GM19372 (cell line): ENCODE results near the gene NOCT.
"Not testable (repeated sequence)": the region's sequence is repeated elsewhere in the genome, so short reads cannot be mapped to it uniquely, and the experiment has no call there.

ENCODE experiments used
- ATAC-seq: cut with Tn5 transposase; IDR thresholded peaks from one replicate; pipeline ENCODE4 v1.9.1; 2021; ENCODE audit warnings: mild to moderate bottlenecking, low read depth, moderate library complexity; ENCODE audit not compliant: unreplicated experiment

The NOCT gene

DNA sequence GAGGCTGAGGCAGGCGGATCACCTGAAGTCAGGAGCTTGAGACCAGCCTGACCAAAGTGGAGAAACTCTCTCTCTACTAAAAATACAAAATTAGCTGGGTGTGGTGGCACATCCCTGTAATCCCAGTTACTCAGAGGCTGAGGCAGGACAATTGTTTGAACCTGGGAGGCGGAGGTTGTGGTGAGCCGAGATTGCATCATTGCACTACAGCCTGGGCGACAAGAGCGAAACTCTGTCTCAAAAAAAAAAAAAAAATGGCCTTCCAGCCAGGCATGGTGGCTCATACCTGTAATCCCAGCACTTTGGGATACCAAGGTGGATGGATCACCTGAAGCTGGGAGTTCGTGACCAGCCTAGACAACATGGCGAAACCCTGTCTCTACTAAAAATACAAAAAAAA, 7.3 kb upstream of the NOCT start:
- not testable (repeated sequence) for ATAC-seq

GRCh38 chr4:139009702-139010101, 5.9 kb upstream of the NOCT start:
- ATAC-seq = no peak

DNA sequence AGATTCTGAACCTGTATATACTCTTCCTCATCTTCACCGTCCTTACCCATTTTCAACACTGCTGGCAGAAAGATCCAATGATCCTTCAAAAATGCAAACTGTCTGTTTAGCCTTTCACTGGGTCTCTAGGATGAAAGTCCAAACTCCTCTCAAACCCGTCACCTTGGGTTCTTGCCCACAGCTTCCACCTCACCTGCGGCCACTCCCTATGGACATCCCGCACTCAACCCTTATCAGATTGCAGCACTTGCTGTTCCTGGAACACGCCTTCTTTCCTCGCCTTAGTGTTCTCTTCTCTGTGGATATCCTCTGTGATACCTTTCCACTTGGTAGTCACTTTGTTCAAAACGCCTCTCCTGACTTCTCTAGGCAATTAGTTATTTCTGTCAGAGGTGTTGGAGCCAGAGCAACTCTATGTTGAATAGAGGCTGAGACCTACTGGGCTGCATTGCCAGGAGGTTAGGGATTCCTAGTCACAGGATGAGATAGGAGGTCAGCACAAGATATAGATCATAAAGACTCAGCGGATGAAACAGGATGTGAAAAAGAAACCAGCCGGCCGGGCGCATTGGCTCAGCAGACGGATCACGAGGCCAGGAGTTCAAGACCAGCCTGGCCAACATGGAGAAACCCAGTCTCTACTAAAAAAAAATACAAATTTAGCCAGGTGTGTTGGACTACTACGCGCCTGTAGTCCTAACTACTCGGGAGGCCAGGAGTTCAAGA, 4.2 kb upstream of the NOCT start:
- no peak for ATAC-seq

GRCh38 chr4:139014371-139015268, 961 bp upstream of the NOCT start:
- ATAC-seq = peak; percentile 4

DNA sequence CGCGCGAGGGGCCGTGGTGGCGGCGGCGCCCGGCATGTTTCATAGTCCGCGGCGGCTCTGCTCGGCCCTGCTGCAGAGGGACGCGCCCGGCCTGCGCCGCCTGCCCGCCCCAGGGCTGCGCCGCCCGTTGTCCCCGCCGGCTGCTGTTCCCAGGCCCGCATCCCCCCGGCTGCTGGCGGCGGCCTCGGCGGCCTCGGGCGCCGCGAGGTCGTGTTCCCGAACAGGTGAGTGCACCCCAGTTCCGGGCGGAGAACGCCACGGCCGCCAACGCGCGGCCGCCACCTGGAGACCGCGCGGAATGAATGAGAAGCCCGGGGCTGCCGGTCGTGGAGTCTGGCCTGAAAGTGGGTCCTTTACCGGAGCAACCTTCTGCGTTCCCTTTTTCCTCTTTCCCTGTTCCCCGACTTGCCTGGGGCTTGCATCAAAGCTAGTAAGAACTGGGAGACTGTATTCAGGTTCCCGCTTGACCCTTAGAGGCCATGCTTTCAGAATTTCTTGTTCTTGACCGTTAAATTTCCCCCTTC, 429 bp downstream of the NOCT start:
- peak; percentile 45 for ATAC-seq

GRCh38 chr4:139017861-139018260, 2.3 kb downstream of the NOCT start:
- ATAC-seq = no peak

- no peak for ATAC-seq
Measured at GRCh38 chr4:139018501-139018900, 2.9 kb downstream of the NOCT start.

GRCh38 chr4:139018971-139019758, 3.6 kb downstream of the NOCT start:
- no peak for ATAC-seq

DNA sequence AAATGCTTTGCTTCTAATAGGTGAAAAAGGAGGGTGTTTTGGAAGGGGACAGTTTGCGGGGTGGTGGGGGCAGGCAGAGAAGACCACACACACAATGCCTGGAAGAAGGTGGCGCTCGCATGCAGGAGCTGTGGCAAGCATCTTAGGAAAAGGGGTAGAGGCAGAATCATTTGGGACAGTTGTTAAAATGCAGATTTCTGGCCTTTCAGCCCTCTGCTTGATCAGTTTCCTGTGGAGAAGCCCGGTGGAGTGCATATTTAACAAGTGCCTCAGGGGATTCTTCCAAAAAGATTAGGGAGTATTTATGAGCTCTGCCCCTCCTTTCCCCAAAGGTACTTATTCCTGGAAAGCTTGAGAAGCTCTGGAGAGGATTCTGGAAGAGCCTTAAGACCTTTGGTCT, 4.8 kb downstream of the NOCT start:
- ATAC-seq = no peak

DNA sequence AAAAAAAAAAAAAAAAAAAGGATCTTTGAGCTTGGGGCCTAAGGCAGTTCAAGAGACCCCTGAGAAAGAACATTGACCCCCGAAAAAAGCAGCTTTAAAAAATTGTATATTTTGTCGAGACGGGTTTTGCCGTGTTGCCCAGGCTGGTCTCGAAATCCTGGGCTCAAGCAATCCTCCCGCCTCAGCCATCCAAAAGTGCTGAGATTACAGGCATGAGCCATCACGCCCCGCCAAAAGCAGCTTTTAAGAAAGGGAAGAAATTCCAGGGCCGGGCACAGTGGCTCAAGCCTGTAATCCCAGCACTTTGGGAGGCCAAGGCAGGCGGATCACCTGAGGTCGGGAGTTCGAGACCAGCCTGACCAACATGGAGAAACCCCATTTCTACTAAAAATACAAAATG, 5.5 kb downstream of the NOCT start:
- ATAC-seq = not testable (repeated sequence)

- ATAC-seq = no peak
Measured at GRCh38 chr4:139022835-139023234, 7.3 kb downstream of the NOCT start.

DNA sequence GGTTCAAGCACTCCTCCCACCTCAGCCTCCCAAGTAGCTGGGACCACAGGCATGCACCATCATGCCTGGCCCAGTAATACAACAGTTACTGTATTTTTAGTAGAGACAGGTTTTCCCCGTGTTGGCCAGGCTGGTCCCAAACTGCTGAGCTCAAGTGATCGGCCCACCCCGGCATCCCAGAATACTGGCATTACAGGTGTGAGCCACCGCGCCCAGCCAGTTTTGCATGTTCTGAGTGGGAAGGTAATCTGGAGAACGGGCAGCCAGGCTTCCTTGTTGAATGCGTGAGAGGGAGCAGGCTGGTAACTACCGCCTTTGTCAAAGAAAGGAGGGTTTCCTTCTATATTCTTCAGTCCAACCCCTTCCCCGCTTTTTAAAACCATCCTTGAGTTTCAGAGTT, 9.1 kb downstream of the NOCT start:
- no peak for ATAC-seq

DNA sequence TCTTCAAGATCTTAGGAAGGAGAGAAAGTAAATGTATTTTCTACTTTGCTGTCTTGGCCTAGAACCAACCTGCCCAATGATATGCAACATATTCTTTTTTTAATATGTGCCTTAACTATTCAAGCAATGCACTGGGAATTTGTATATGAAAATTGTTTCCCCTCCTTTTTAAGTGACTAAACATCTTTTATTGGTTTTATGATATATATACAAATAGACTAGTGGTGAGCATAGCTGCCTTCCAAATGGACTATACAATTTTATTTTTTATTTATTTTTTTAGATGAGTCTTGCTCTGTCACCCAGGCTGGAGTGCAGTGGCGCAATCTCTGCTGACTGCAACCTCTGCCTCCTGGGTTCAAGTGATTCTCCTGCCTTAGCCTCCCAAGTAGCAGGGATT, 10.3 kb downstream of the NOCT start:
- no peak for ATAC-seq

- ATAC-seq = no peak
Measured at GRCh38 chr4:139027776-139028175, 12.2 kb downstream of the NOCT start.

DNA sequence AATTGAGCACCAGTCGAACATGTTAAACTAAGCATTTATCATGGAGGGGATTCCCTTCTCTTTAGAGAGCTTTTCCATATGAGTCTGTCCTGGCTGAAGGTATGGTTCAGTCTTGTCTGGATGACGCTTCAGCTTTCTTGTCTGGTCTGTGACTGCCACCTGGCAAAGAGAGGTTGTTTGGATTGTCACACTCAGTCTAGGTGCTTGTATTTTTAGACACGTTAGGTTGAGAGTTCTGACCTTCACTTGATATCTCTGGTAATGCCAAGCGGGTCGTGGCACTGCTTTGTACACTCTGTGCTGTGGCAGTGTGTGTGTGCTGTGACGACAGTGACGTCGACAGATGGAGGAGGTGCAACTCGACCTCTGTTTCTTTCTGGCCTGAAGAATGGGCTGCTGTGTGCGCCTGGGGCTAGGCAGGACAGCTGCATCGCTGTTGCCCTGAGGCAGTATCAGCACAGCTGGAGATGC, 12.6 kb downstream of the NOCT start:
- no peak for ATAC-seq

- not testable (repeated sequence) for ATAC-seq
Measured at GRCh38 chr4:139029866-139030363, 14.3 kb downstream of the NOCT start.

DNA sequence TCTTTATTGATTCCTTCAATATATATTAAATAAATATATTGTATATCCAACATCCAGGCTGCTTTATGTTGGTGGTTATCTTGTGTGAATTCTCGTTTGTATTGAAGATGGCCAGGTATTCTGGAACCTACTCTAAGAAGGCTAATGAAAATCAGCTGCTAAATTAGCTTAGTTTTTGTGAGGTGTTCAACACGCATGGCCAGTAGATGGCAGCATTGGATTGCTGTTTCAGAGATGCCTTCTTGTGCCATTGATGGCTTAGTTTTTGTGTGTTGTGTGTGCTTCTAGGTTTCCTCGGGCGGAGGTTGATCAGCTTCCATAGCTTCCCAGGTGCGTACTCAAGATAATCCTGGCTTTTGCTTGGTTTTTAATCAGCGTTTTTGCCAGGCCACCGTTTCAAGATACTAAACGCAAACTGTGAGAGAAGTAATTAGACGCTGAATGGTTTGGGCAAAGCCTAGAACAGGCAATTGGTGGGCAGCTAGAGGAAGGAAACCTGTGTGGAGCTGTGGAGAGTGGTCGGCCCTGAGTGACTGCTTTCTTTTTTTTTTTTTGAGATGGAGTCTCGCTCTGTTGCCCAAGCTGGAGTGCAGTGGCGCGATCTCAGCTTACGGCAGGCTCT, 15.1 kb downstream of the NOCT start:
- peak; percentile 61 for ATAC-seq

- ATAC-seq = no peak
Measured at GRCh38 chr4:139035650-139036049, 20.1 kb downstream of the NOCT start.

DNA sequence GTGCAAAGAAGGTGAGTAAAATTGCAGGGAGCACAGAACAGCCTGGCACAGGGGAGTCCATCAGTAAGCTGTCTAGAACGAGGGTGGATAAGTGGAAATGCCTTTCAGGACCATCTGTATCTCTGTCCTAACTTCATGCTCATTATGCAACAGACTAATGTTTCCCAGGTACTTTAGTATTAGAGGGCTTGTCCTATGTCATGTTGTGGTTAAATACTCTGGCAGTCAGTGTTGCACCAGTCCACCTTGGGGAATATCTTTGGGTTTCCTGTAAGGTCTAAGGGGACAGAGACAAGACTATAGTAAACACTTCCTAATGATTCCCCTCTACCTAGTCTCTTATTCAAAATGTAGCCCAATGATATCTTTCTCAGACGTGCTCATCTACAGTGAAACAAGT, 21.3 kb downstream of the NOCT start:
- ATAC-seq = no peak

- ATAC-seq = no peak
Measured at GRCh38 chr4:139038874-139039443, 23.4 kb downstream of the NOCT start.
